ENCODE results near the gene DPEP2.

DNA sequence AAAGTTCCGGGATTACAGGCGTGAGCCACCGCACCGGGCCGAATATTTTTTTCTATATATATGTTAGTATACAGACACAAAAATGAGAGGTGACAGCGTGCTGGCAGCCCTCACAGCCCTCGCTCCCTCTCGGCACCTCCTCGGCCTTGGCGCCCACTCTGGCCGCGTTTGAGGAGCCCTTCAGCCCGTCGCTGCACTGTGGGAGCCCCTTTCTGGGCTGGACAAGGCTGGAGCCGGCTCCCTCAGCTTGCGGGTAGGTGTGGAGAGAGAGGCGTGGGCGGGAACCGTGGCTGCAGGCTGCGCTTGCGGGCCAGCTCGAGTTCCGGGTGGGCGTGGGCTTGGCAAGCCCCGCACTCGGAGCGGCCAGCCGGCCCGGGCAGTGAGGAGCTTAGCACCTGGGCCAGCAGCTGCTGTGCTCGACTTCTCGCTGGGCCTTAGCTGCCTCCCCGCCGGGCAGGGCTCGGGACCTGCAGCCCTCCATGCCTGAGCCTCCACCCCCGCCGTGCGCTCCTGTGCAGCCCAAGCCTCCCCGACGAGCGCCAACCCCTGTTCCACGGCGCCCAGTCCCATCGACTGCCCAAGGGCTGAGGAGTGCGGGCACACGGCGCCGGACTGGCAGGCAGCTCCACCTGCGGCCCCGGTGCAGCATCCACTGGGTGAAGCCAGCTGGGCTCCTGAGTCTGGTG, 17.1 kb downstream of the DPEP2 start:
- TF ChIP-seq, protein P1, sequence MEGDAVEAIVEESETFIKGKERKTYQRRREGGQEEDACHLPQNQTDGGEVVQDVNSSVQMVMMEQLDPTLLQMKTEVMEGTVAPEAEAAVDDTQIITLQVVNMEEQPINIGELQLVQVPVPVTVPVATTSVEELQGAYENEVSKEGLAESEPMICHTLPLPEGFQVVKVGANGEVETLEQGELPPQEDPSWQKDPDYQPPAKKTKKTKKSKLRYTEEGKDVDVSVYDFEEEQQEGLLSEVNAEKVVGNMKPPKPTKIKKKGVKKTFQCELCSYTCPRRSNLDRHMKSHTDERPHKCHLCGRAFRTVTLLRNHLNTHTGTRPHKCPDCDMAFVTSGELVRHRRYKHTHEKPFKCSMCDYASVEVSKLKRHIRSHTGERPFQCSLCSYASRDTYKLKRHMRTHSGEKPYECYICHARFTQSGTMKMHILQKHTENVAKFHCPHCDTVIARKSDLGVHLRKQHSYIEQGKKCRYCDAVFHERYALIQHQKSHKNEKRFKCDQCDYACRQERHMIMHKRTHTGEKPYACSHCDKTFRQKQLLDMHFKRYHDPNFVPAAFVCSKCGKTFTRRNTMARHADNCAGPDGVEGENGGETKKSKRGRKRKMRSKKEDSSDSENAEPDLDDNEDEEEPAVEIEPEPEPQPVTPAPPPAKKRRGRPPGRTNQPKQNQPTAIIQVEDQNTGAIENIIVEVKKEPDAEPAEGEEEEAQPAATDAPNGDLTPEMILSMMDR (IDR thresholded peaks at IDR 0.05; ENCODE audit: insufficient read depth, low read depth, low read length) = no peak
- no peak for TF ChIP-seq EZH2 (IDR thresholded peaks at IDR 0.05; ENCODE audit: insufficient read depth, low read length)
